H1 (cell line): ENCODE results near the gene ASGR1. TPM values are rescaled to one million over a fixed set of nuclear protein-coding genes. Genes with fewer than 3 reads are reported as not detected.

ENCODE experiments used
- CTCF ChIA-PET: fragments of 300-600 bp; sonication (Branson Sonifier 250); formaldehyde crosslinking; loops from one replicate; lab custom pipeline; 2021; ENCODE audit not compliant: partially characterized antibody; lab: Charles Lee
- POLR2A ChIA-PET: fragments of 300-600 bp; sonication (Branson Sonifier 250); formaldehyde crosslinking; loops from one replicate; lab custom pipeline; 2021; ENCODE audit warnings: inconsistent platforms; ENCODE audit not compliant: partially characterized antibody; lab: Charles Lee
- DNase-seq, 2 experiments: peaks; one replicate each; pipeline versions ENCODE4 v3.0.0 to v3.0.0-alpha.2; 2010 to 2022; ENCODE audit warnings: low spot score in 2 of 2, low read depth in 1 of 2, mixed read lengths in 1 of 2
- FAIRE-seq: peaks from 2 replicates; lab custom pipeline; 2011; peaks lifted over from hg19 to GRCh38; lab: Jason Lieb, UNC
- H2AFZ ChIP-seq: 2 replicates; pipeline ENCODE4 v1.8.1; 2012; ENCODE audit warnings: low read length, inconsistent platforms
- H2AK5ac ChIP-seq: 2 replicates; pipeline ENCODE4 v1.6.1; 2013; ENCODE audit warnings: low read depth, low read length
- H2BK120ac ChIP-seq: replicated peaks from 2 replicates; pipeline ENCODE3; 2013; ENCODE audit warnings: low read depth, low read length, inconsistent platforms
- H2BK12ac ChIP-seq: 2 replicates; pipeline ENCODE4 v1.6.1; 2013; ENCODE audit warnings: low read depth, low read length
- H2BK15ac ChIP-seq: 2 replicates; pipeline ENCODE4 v1.6.1; 2013; ENCODE audit warnings: low read length
- H2BK20ac ChIP-seq: 2 replicates; pipeline ENCODE4 v1.6.1; 2013; ENCODE audit warnings: low read length
- H2BK5ac ChIP-seq: 2 replicates; pipeline ENCODE4 v1.6.1; 2013; ENCODE audit warnings: low read depth, low read length
- H3K14ac ChIP-seq: 2 replicates; pipeline ENCODE4 v1.6.1; 2013; ENCODE audit warnings: inconsistent platforms; ENCODE audit not compliant: insufficient read length
- H3K18ac ChIP-seq: 2 replicates; pipeline ENCODE4 v1.6.1; 2013; ENCODE audit warnings: low read length; ENCODE audit errors: extremely low read depth
- H3K23ac ChIP-seq: 2 replicates; pipeline ENCODE4 v1.6.1; 2013; ENCODE audit warnings: inconsistent platforms; ENCODE audit not compliant: insufficient read length
- H3K23me2 ChIP-seq: 2 replicates; pipeline ENCODE4 v1.6.1; 2013; ENCODE audit warnings: low read depth, low read length
- H3K27ac ChIP-seq: 2 replicates; pipeline ENCODE4 v1.6.1; 2011; ENCODE audit warnings: low read depth, low read length, inconsistent platforms
- H3K27me3 ChIP-seq, 4 experiments: replicated peaks in 1 of 4; 1 replicate in 1 of 4; 2 replicates in 3 of 4; pipeline versions ENCODE4 v1.6.1 to v1.8.1; 2011 to 2013; ENCODE audit warnings: low read length in 3 of 4, mild to moderate bottlenecking in 3 of 4, inconsistent platforms in 2 of 4, mixed read lengths in 2 of 4, moderate library complexity in 1 of 4; ENCODE audit not compliant: control insufficient read depth in 3 of 4, insufficient read depth in 3 of 4; ENCODE audit errors: extremely low read depth in 1 of 4
- H3K36me3 ChIP-seq, 4 experiments: 2 replicates each; pipeline versions ENCODE4 v1.6.1 to v1.8.1; 2011 to 2013; ENCODE audit warnings: mild to moderate bottlenecking in 4 of 4, low read length in 3 of 4, moderate library complexity in 2 of 4, control low read depth in 1 of 4, inconsistent platforms in 1 of 4; ENCODE audit not compliant: insufficient read depth in 4 of 4, control insufficient read depth in 2 of 4
- H3K4ac ChIP-seq: replicated peaks from 2 replicates; pipeline ENCODE3; 2013; ENCODE audit warnings: low read length, low read depth, mixed read lengths, inconsistent platforms; ENCODE audit not compliant: insufficient read length
- H3K4me1 ChIP-seq, 4 experiments: replicated peaks in 1 of 4; 1 replicate in 1 of 4; 2 replicates in 3 of 4; pipeline versions ENCODE4 v1.6.1 to v1.8.1; 2011 to 2013; ENCODE audit warnings: low read length in 3 of 4, inconsistent platforms in 2 of 4, mixed read lengths in 1 of 4; ENCODE audit not compliant: insufficient read depth in 4 of 4, control insufficient read depth in 3 of 4
- H3K4me2 ChIP-seq, 2 experiments: 2 replicates each; pipeline versions ENCODE4 v1.6.1 to v1.8.1; 2011 to 2013; ENCODE audit warnings: low read depth in 2 of 2, low read length in 2 of 2, control low read depth in 1 of 2, inconsistent platforms in 1 of 2, mild to moderate bottlenecking in 1 of 2; ENCODE audit not compliant: insufficient read depth in 1 of 2
- H3K4me3 ChIP-seq, 4 experiments: fragments of 200-600, 300-600 bp in 1 of 4; sonication (generic), shearing (Covaris generic), sonication (Bioruptor Twin) in 1 of 4; 2 replicates each; pipeline versions ENCODE4 v1.5.1 to v1.8.1; 2011 to 2016; ENCODE audit warnings: low read length in 4 of 4, low read depth in 3 of 4, control low read depth in 2 of 4, inconsistent platforms in 2 of 4, mild to moderate bottlenecking in 2 of 4, mixed read lengths in 1 of 4, moderate library complexity in 1 of 4; ENCODE audit not compliant: insufficient read depth in 2 of 4; ENCODE audit errors: extremely low read depth in 1 of 4
- H3K56ac ChIP-seq: replicated peaks from 2 replicates; pipeline ENCODE3; 2013; ENCODE audit warnings: low read depth, mild to moderate bottlenecking, mixed read lengths, low read length, inconsistent platforms; ENCODE audit not compliant: insufficient read length
- H3K79me1 ChIP-seq: 2 replicates; pipeline ENCODE4 v1.6.1; 2013; ENCODE audit warnings: low read depth, low read length, control low read depth
- H3K79me2 ChIP-seq, 2 experiments: 2 replicates each; pipeline versions ENCODE4 v1.6.1 to v1.8.1; 2012 to 2013; ENCODE audit warnings: low read length in 2 of 2, mild to moderate bottlenecking in 2 of 2, inconsistent platforms in 1 of 2; ENCODE audit not compliant: insufficient read depth in 2 of 2, control insufficient read depth in 1 of 2
- H3K9ac ChIP-seq, 4 experiments: replicated peaks in 1 of 4; 1 replicate in 1 of 4; 2 replicates in 3 of 4; pipeline versions ENCODE4 v1.6.1 to v1.8.1; 2011 to 2013; ENCODE audit warnings: low read depth in 3 of 4, low read length in 3 of 4, control low read depth in 2 of 4, mild to moderate bottlenecking in 2 of 4, moderate library complexity in 2 of 4, inconsistent platforms in 1 of 4; ENCODE audit errors: extremely low read depth in 1 of 4
- H3K9me3 ChIP-seq, 2 experiments: 2 replicates each; pipeline versions ENCODE4 v1.6.1 to v1.8.1; 2012 to 2013; ENCODE audit warnings: mild to moderate bottlenecking in 2 of 2, moderate library complexity in 2 of 2, control low read depth in 1 of 2, inconsistent platforms in 1 of 2, low read depth in 1 of 2, low read length in 1 of 2, mixed read lengths in 1 of 2; ENCODE audit not compliant: insufficient read depth in 2 of 2
- H4K20me1 ChIP-seq, 2 experiments: replicated peaks in 1 of 2; 2 replicates each; pipeline versions ENCODE3 to v1.8.1; 2011 to 2013; ENCODE audit warnings: inconsistent platforms in 2 of 2, low read length in 2 of 2, mild to moderate bottlenecking in 1 of 2; ENCODE audit not compliant: insufficient read depth in 2 of 2, control insufficient read depth in 1 of 2
- H4K5ac ChIP-seq: 2 replicates; pipeline ENCODE4 v1.6.1; 2013; ENCODE audit warnings: low read length, low read depth, mixed read lengths, inconsistent platforms; ENCODE audit not compliant: insufficient read length
- H4K8ac ChIP-seq: 2 replicates; pipeline ENCODE4 v1.8.0; 2013; ENCODE audit warnings: mild to moderate bottlenecking, moderate library complexity, low read length, inconsistent platforms; ENCODE audit not compliant: insufficient read depth; ENCODE audit errors: extremely low read depth
- H4K91ac ChIP-seq: replicated peaks from 2 replicates; pipeline ENCODE3; 2013; ENCODE audit warnings: low read length, mixed read lengths, inconsistent platforms; ENCODE audit not compliant: insufficient read length
- GABPA ChIP-seq: IDR thresholded peaks from 2 replicates; pipeline ENCODE4 v1.6.1; 2011; ENCODE audit warnings: mild to moderate bottlenecking, low read length, moderate library complexity, borderline replicate concordance; ENCODE audit not compliant: insufficient read depth
- NANOG ChIP-seq: IDR thresholded peaks from 2 replicates; pipeline ENCODE4 v1.6.1; 2011; ENCODE audit warnings: low read length, low read depth, mild to moderate bottlenecking, inconsistent platforms; ENCODE audit not compliant: insufficient read depth, poor library complexity, severe bottlenecking
- WGBS, 2 experiments: shearing (Covaris generic) in 1 of 2; methylation state at CpG; one replicate each; pipeline versions ENCODE4 v1.1.6 to v1.1.7; 2013 to 2015; ENCODE audit warnings: low lambda C conversion rate in 2 of 2, mixed read lengths in 2 of 2, inconsistent platforms in 1 of 2, low coverage in 1 of 2, missing lambda C conversion rate in 1 of 2; ENCODE audit not compliant: insufficient replicate concordance in 2 of 2, insufficient coverage in 1 of 2, insufficient read length in 1 of 2; ENCODE audit errors: extremely low coverage in 1 of 2, missing lambda C conversion rate in 1 of 2; 5-methylcytosine and 5-hydroxymethylcytosine counted together
- polyA plus RNA-seq, 7 experiments: library from polyadenylated mRNA; depleted of rRNA in 3 of 7; stranded (reverse) in 5 of 7; unstranded in 2 of 7; fragments of >200 nt in 5 of 7; fragments of 200-250 nt in 2 of 7; gene quantifications; 1 replicate in 5 of 7; 2 replicates in 1 of 7; 4 replicates in 1 of 7; pipeline versions ENCODE4 v1.2.1 to v1.2.3, GENCODE V29; 2011 to 2013; ENCODE audit warnings: missing spikeins in 2 of 7, mixed read lengths in 2 of 7
- total RNA-seq: library from RNA; stranded (reverse); fragmentation: NEBNext Ultra II Directional; extraction: Animal tissue kit (Norgen Biotek cat#: 25700); gene quantifications from 2 replicates; pipeline ENCODE4 v1.2.1, GENCODE V29; 2021

Gene ASGR1
- total and polyA plus RNA-seq, 2 of the 8 experiments (the other 6 are each of a cell fraction or from before 2014, with no cell fraction given) = 10.8 to 14.5 TPM

- Histone ChIP-seq H2AK5ac (no peak overlapping the region), H3K79me1 (no peaks in the 10 kb centered on the region), H3K9ac (peak overlapping the region in 1 of 4 experiments; percentile 13; a peak in 1 of 7 replicates), H3K4me1 (peaks cover 10 to 30% (median 22%) of the 10 kb centered on the region in 4 experiments), H2BK12ac (peak overlapping the region; percentile 44; the same call in 1 of the 2 replicates), H3K36me3 (no peaks in the 10 kb centered on the region), H3K27me3 (no peaks in the 10 kb centered on the region; a peak in 1 of 7 replicates), H3K14ac (no peak overlapping the region), H2BK120ac (peak overlapping the region; percentile 58), H3K23ac (no peak overlapping the region), H3K79me2 (no peaks in the 10 kb centered on the region), H3K4me2 (peak overlapping the region; percentile 8 to 32; a peak in 2 of 4 replicates), H3K56ac (no peak overlapping the region), H2BK5ac (peak overlapping the region; percentile 12; the same call in 1 of the 2 replicates)
- POLR2A ChIA-PET = interaction anchor here (1.2 to 2.6 kb wide), 2 partner anchors 10 to 14 kb away, joined by 3 to 9 read pairs; no protein-coding TSS in a partner anchor
- CTCF ChIA-PET = interaction anchor here (1.2 to 17.7 kb wide), 6 partner anchors 10 to 79 kb away, joined by 3 to 434 read pairs (median 5); partner anchors contain the start of gene SLC16A11
- no peak for DNase-seq
- WGBS, 2 experiments = 71% methylated on average over 5 of the region's 5 CpGs; no CpG with 5 or more reads in 1 of the 2 experiments
- TF ChIP-seq GABPA (no peak), NANOG (no peak)
- TF ChIP-seq, all 59 proteins: peak for 0
- H3K18ac ChIP-seq = peak overlapping the region; percentile 51; the same call in 1 of the 2 replicates
- H2AFZ ChIP-seq = no peak overlapping the region
- peak overlapping the region; percentile 92; the same call in 1 of the 2 replicates for H2BK20ac ChIP-seq
- H3K9me3 ChIP-seq = no peaks in the 10 kb centered on the region
- no peak overlapping the region for H4K5ac ChIP-seq
- peak overlapping the region; percentile 64; the same call in 1 of the 2 replicates for H3K27ac ChIP-seq
- FAIRE-seq = no peak
- H2BK15ac ChIP-seq = peak overlapping the region; percentile 63; the same call in 1 of the 2 replicates
- H4K8ac ChIP-seq = no peak overlapping the region
- H4K20me1 ChIP-seq = no peaks in the 10 kb centered on the region
- H3K4me3 ChIP-seq = no peak overlapping the region
- no peaks in the 10 kb centered on the region for H3K23me2 ChIP-seq
- H4K91ac ChIP-seq = peak overlapping the region; percentile 61
- H3K4ac ChIP-seq = peak overlapping the region; percentile 12
Observed at GRCh38 chr17:7131423-7131791, 47.8 kb downstream of the ASGR1 start.
